ENCODE results near the gene CIAO2B.
"Not testable (repeated sequence)": the region's sequence is repeated elsewhere in the genome, so short reads cannot be mapped to it uniquely, and the experiment has no call there.

- not testable (repeated sequence) for TF ChIP-seq CTCF, POLR2A (IDR thresholded peaks at IDR 0.05)
Measured at GRCh38 chr16:66896682-66897081, 37.5 kb downstream of the CIAO2B start.

Measured in ovary (tissue), 3 donors.